GM18517 (cell line): ENCODE data around the gene CCDC117.
A peak's percentile ranks its signal among the peaks of the same experiment; 100 is the strongest.

Experiments used
- ATAC-seq: cut with Tn5 transposase; IDR thresholded peaks from one replicate; pipeline ENCODE4 v1.9.1; 2021; ENCODE audit warnings: mild to moderate bottlenecking, moderate library complexity; ENCODE audit not compliant: unreplicated experiment

Gene CCDC117

DNA sequence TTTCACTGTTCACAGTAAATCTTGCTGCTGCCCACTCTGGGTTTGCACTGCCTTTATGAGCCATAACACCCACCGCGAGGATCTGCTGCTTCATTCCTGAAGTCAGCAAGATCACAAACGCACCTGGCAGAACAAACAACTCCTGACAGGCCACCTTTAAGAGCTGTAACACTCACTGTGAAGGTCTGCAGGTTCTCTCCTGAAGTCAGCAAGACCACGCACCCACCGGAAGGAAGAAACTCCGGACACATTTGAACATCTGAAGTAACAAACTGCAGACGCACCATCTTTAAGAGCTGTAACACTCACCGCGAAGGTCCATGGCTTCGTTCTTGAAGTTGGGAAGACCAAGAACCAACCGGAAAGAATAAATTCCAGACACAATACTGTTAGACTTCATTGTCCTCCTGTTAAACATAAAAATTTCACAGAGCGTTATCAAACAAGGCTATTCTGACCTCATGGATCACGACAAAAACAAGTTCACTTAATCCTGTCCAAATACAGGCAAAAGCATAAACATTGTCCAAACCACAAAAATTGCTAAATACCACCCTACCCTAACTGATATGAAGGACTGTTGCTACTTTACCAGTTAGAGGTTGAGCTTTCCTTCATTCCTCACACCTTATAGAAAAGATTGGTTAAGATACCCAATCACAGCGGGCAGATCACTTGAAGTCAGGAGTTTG is 3.0 kb upstream of the CCDC117 start:
- ATAC-seq = no peak

- no peak for ATAC-seq
These were observed 1.2 kb upstream of the CCDC117 start for GRCh38 chr22:28771195-28771791.

GRCh38 chr22:28773461-28773867 is 969 bp downstream of the CCDC117 start:
- peak; percentile 16 for ATAC-seq

DNA sequence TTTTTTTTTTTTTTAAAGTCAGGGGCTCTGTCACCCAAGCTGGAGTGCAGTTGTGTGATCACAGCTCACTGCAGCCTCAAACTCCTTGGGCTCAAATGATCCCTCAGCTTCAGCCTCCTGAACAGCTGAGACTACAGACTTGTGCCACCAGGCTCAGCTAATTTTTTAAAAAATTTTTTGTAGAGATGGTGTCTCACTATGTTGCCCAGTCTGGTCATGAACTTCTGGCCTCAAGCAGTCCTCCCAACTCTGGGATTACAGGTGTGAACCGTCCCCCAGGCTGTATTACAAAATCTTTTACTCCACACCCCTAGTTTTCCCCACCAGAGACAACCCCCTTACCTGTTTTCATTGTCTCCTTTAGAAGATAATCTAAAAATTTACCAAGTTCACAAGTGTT is 1.9 kb downstream of the CCDC117 start:
- no peak for ATAC-seq

- ATAC-seq = no peak
These were observed 7.3 kb downstream of the CCDC117 start for GRCh38 chr22:28779833-28780232.

- ATAC-seq = no peak
These were observed 7.8 kb downstream of the CCDC117 start for GRCh38 chr22:28780296-28780695.

- ATAC-seq = no peak
These were observed 11.5 kb downstream of the CCDC117 start for GRCh38 chr22:28783786-28784671.

DNA sequence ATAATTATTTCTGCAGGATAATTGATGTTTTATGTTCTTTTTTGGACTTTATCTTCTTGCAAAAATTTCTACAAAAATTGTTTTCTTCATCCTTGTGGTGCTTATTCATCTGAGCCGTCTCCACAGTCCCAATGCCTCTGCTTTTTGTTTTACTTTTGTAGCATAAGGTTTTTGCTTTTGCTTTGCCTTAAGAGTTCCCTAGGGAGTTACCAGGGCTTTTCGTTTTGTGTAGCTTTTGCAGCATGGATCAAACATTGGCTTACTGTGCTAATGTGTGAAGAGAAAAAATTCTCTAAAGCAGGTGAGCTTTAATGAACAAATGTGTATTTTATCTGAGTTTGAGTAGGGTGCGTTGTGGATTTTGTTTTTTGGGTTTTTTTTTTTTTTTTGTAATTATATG is 16.1 kb downstream of the CCDC117 start:
- no peak for ATAC-seq

- ATAC-seq = no peak
These were observed 18.6 kb downstream of the CCDC117 start for GRCh38 chr22:28791124-28791523.

GRCh38 chr22:28791841-28792490 is 19.5 kb downstream of the CCDC117 start:
- peak; percentile 62 for ATAC-seq

DNA sequence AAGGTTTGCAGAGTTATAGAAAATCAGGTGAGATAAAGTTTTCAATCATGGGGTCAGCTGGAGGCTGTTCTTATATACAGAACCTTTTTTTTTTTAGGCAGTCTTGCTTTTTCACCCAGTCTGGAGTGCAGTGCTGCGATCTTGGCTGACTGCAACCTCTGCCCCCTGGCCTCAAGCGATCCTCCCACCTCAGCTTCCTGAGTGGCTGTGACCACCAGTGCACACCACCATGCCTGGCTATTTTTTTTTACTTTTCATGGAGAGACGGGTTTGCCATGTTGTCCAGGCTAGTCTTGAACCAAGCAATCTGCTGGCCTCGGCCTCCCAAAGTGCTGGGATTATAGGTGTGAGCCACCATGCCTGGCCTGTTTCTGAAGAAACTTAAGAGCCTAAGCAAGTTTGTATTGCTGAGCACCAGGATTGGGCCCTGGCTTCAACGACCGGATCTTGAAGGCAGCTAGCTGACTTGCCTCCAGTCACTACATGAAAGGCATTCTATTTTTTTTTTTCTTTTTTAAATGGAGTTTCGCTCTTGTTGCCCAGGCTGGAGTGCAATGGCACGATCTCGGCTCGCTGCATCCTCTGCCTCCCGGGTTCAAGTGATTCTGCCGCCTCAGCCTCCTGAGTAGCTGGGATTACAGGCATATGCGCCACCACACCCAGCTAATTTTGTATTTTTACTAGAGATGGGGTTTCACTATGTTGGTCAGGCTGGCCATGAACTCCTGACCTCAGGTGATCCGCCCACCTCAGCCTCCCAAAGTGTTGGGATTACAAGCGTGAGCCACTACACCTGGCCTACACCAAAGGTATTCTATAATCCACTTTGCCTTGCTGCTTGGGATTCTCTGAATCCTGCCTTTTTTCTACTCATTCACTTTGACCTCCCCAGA is 20.2 kb downstream of the CCDC117 start:
- peak; percentile 39 for ATAC-seq

- no peak for ATAC-seq
These were observed 21.6 kb downstream of the CCDC117 start for GRCh38 chr22:28793976-28794584.

GRCh38 chr22:28795071-28795693 is 22.7 kb downstream of the CCDC117 start:
- ATAC-seq = no peak

GRCh38 chr22:28795932-28796856 is 23.7 kb downstream of the CCDC117 start:
- ATAC-seq = no peak

- ATAC-seq = no peak
These were observed 26.5 kb downstream of the CCDC117 start for GRCh38 chr22:28798810-28799605.

DNA sequence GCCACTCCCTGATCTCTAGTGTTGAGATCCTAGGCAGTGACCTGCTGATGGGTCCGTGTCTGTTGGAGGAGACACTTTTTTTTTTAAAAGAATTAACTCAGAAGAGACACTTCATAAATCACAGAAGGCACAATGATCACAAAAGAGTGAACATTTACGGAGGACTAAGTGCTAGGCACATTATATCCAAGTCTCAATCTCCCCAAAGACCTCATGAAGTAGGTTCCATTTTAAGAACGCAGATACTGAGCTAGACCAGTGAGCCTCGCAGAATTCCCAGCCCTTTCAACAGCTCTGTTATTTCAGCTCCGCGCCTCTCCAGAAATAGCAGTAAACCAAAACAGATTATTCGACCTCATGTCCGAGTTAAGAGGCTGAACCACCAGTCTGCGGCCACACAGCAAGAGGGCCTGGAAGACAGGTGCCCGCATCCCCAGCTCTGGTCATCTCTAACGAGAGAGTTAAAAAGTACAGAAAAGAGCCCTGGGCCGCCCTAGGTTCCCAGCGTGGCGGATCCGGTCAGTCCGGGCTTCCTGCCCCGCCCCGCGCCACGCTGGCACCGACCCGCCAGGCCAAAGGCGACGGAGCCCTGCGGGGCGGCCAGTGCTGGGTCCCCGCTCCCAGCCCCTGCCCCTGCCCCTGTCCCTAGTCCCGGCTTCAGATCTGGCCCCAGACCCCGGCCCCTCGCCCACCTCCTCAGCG is 27.3 kb downstream of the CCDC117 start:
- peak; percentile 9 for ATAC-seq
